ENCODE results near the gene UNKL. TPM values are rescaled to one million over a fixed set of nuclear protein-coding genes. Genes with fewer than 3 reads are reported as not detected.

UNKL gene
- total RNA-seq, 2 donors from 2014 or later, result 32.6 to 96.7 TPM

DNA sequence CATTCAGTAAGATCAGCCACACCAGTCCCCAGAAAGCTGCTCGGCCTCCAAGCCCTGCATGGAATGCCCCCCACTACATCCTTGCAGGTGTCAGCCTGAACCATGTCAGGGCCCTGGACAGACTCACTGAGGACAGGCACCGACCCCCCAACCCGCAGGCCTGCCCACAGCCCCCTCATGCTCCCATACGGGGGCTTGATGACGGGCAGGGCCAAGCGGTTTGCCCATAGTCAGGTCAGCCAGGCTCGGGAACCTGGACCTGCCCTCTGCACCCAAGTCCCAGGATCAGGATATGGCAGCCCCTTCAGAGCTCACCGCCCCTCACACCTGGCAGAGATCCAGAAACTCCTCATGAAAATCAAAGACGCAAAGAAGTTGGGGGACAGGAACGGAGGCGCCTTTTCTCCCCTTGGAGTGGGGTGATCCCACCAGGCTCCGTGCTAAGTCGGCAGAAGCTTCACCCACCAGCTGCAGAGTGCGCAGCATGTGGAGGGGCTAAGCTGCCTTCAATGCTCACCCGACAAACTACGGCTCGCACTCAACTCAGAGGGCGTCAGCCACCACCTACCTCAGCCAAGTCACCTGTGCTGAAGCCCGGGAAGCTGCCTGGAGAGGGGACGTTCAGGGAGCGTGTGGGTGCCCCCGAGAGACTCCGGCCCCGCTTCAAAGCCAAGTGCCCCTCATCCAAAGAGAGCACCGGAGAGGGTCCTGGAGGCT lies 36.3 kb downstream of the UNKL start:
- Histone ChIP-seq H3K4me1 (replicated peaks) (no peaks in the 10 kb centered on the region), H3K27me3 (replicated peaks; ENCODE audit: insufficient read depth) (no peaks in the 10 kb centered on the region), H3K9me3 (no peaks in the 10 kb centered on the region), H3K4me3 (peak overlapping the region in 1 of 2 donors; percentile 54), H3K36me3 (no peaks in the 10 kb centered on the region), H3K27ac (no peak overlapping the region)
- intact Hi-C loops (cut with DNase I), result no loop called here
- 88% methylated on average over 23 of the region's 25 CpGs for WGBS
- TF ChIP-seq POLR2A (IDR thresholded peaks at IDR 0.05), result no peak
- TF ChIP-seq, protein P1, sequence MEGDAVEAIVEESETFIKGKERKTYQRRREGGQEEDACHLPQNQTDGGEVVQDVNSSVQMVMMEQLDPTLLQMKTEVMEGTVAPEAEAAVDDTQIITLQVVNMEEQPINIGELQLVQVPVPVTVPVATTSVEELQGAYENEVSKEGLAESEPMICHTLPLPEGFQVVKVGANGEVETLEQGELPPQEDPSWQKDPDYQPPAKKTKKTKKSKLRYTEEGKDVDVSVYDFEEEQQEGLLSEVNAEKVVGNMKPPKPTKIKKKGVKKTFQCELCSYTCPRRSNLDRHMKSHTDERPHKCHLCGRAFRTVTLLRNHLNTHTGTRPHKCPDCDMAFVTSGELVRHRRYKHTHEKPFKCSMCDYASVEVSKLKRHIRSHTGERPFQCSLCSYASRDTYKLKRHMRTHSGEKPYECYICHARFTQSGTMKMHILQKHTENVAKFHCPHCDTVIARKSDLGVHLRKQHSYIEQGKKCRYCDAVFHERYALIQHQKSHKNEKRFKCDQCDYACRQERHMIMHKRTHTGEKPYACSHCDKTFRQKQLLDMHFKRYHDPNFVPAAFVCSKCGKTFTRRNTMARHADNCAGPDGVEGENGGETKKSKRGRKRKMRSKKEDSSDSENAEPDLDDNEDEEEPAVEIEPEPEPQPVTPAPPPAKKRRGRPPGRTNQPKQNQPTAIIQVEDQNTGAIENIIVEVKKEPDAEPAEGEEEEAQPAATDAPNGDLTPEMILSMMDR (IDR thresholded peaks at IDR 0.05), result no peak
- TF ChIP-seq POLR2AphosphoS5 (IDR thresholded peaks at IDR 0.05), result no peak
- no peak for DNase-seq (ENCODE audit: low spot score)

DNA sequence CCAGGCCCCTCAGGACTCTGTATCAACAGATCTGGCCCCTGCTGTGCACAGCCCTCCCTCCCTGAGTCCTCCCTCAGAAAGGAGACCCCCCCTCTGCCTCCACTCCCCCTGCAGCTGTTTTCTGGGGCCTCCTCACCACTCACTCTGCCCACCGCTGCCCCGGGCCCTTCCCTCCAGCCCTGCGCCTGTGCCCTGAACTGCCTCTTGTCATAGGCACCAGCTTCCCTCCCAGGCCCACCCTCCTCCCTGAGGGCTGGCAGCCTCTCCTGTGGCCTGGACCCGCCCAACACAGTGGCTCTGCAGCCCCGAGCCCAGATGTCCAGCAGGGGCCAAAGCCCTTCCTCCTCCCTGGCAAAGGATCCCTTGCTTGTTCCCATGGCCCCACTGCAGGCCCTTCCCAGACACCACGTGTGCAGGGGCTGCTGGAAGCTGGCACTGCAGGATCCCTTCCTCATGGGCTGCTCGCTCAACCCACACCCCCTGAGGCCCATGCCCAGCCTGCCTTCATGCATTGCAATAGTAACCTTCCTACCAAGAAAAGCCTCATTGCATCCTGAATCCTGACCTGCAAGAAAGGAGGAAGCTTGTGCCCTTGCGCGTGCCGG lies 37.0 kb downstream of the UNKL start:
- no peak overlapping the region for H3K4me3 ChIP-seq
- intact Hi-C loops (cut with DNase I), result no loop called here
- no peak for TF ChIP-seq POLR2AphosphoS5 (IDR thresholded peaks at IDR 0.05)
- TF ChIP-seq POLR2A (IDR thresholded peaks at IDR 0.05), result no peak
- TF ChIP-seq, protein P1 (IDR thresholded peaks at IDR 0.05), result no peak
- H3K27ac ChIP-seq, result no peak overlapping the region
- no peaks in the 10 kb centered on the region for H3K4me1 ChIP-seq (replicated peaks)
- no peaks in the 10 kb centered on the region for H3K27me3 ChIP-seq (replicated peaks; ENCODE audit: insufficient read depth)
- DNase-seq (ENCODE audit: low spot score), result no peak
- no peaks in the 10 kb centered on the region for H3K36me3 ChIP-seq
- no peaks in the 10 kb centered on the region for H3K9me3 ChIP-seq
- 93% methylated on average over 10 of the region's 10 CpGs for WGBS

DNA sequence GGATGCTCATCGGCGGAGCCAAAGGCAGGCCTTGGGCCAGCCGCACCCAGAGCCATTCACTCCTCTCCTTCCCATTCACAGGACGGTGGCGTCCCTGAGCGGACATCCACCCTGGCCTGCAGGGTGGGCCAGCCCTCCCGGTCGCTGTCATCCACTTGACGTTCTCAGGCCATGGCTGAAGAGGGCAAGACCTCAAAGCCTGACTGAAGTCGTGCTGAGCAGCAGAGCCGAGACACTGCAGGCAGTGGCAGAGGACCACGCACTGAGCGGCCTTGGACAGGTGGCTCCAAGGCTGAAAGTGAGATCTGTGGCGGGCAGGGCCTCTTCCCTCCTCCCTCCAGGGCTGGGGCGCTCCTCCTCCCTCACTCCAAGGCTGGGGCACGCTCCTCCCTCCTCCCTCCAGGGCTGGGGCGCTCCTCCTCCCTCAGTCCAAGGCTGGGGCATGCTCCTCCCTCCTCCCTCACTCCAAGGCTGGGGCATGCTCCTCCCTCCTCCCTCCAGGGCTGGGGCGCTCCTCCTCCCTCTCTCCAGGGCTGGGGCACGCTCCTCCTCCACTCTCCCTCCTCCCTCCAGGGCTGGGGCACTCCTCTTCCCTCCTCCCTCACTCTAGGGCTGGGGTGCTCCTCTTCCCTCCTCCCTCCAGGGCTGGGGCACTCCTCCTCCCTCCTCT lies 38.6 kb downstream of the UNKL start:
- Histone ChIP-seq H3K9me3 (no peaks in the 10 kb centered on the region), H3K27me3 (replicated peaks; ENCODE audit: insufficient read depth) (no peaks in the 10 kb centered on the region), H3K27ac (no peak overlapping the region), H3K4me1 (replicated peaks) (no peaks in the 10 kb centered on the region), H3K36me3 (no peaks in the 10 kb centered on the region), H3K4me3 (no peak overlapping the region)
- WGBS, result 96% methylated on average over 17 of the region's 19 CpGs
- intact Hi-C loops (cut with DNase I), result no loop called here
- TF ChIP-seq POLR2AphosphoS5 (IDR thresholded peaks at IDR 0.05) (no peak), POLR2A (IDR thresholded peaks at IDR 0.05) (no peak)
- TF ChIP-seq, protein P1 (IDR thresholded peaks at IDR 0.05), result no peak
- DNase-seq (ENCODE audit: low spot score), result no peak

DNA sequence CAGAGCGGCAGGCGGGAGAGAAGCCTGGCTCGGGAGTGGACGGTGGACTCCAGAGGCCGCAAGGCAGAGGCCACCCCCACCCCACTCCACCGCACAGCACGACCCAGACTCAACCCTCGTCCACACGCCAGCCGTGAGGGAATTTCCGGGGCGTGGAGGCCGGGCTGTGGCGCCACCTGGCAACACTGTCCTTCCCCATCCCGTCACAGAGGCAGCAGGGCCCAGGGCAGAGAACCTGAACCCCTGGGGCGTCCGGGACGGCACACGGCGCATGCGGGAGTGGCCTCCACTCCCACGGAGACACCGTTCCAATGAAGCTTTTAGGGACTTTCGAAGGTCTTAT lies 39.2 kb downstream of the UNKL start:
- intact Hi-C loops (cut with DNase I), result no loop called here
- Histone ChIP-seq H3K27me3 (replicated peaks; ENCODE audit: insufficient read depth) (no peaks in the 10 kb centered on the region), H3K9me3 (no peaks in the 10 kb centered on the region), H3K4me1 (replicated peaks) (no peaks in the 10 kb centered on the region), H3K36me3 (no peaks in the 10 kb centered on the region), H3K4me3 (no peak overlapping the region), H3K27ac (no peak overlapping the region)
- TF ChIP-seq, protein P1 (IDR thresholded peaks at IDR 0.05), result no peak
- TF ChIP-seq POLR2AphosphoS5 (IDR thresholded peaks at IDR 0.05) (no peak), POLR2A (IDR thresholded peaks at IDR 0.05) (no peak)
- DNase-seq (ENCODE audit: low spot score), result no peak
- WGBS, result 93% methylated on average over 24 of the region's 24 CpGs
